Measurements from ENCODE around the gene FTCDNL1.

- TF ChIP-seq, protein P1, sequence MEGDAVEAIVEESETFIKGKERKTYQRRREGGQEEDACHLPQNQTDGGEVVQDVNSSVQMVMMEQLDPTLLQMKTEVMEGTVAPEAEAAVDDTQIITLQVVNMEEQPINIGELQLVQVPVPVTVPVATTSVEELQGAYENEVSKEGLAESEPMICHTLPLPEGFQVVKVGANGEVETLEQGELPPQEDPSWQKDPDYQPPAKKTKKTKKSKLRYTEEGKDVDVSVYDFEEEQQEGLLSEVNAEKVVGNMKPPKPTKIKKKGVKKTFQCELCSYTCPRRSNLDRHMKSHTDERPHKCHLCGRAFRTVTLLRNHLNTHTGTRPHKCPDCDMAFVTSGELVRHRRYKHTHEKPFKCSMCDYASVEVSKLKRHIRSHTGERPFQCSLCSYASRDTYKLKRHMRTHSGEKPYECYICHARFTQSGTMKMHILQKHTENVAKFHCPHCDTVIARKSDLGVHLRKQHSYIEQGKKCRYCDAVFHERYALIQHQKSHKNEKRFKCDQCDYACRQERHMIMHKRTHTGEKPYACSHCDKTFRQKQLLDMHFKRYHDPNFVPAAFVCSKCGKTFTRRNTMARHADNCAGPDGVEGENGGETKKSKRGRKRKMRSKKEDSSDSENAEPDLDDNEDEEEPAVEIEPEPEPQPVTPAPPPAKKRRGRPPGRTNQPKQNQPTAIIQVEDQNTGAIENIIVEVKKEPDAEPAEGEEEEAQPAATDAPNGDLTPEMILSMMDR (IDR thresholded peaks at IDR 0.05; ENCODE audit: borderline replicate concordance, extremely low read depth, low read length, poor library complexity, severe bottlenecking) = no peak
- no peak for TF ChIP-seq EZH2 (IDR thresholded peaks at IDR 0.05; ENCODE audit: borderline replicate concordance, low read depth, low read length, severe bottlenecking)
Observed at GRCh38 chr2:199814101-199814816, 36.7 kb downstream of the FTCDNL1 start.

Measured in DND-41 (cell line).